Stimulated activated naive CD4-positive, alpha-beta T cell treated with Interleukin-2 at 50 U/mL for 16 hours (primary cell): ENCODE results near the gene CD59.
"Not testable (repeated sequence)": the region's sequence is repeated elsewhere in the genome, so short reads cannot be mapped to it uniquely, and the experiment has no call there.

Experiments
- DNase-seq: peaks from one replicate; lab custom pipeline; 2025; lab: John Stamatoyannopoulos, UW

Gene CD59

DNA sequence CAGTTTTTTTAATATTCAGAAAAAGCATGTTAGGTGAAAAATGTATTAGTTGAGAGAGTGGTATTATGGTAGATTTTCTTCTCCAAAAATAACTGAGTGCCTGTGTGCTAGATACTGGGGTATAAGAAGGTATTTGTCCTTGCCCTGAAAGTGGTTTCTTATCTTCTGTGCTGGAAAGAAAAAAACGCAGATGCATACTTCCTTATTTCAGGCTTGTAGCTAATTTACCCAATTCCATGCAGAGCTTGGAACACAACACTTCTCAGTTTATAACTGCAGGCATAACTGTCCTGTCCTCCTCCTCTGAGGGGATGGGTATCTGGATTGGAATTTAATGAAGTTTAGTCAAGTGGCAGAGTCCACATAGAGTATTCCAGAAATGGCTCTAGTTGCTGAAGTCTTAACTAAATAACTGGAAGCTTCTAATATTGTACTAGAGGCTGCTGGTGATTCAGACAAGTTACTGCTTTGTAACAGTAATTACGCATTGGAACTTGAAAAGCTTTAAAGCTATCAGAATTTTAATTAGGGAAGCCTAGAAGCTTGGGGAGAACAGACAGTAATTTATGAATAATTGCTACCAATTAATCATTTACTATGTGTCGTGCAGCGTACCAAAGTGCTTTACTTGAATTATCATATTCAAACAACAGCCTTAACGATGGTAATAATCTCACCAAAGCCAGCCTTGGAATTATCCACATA, 22.9 kb downstream of the CD59 start:
- no peak for DNase-seq

DNA sequence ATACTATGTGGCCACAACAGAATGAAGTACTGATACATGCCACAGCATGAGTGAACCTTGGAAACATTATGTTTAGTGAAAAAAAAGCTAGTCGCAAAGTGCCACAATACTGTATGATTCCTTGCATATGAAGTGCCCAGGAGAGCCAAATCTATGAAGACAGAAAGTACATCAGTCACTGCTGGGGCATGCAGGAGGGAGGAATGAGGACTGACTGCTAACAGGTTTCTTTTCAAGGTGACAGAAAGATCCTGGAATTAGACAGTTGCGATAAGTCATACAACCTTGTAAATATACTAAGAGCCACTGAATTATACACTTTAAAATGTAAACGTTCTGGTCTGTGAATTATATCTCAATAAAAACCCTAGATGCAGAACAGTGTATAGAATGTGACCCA, 23.8 kb downstream of the CD59 start:
- DNase-seq = no peak

DNA sequence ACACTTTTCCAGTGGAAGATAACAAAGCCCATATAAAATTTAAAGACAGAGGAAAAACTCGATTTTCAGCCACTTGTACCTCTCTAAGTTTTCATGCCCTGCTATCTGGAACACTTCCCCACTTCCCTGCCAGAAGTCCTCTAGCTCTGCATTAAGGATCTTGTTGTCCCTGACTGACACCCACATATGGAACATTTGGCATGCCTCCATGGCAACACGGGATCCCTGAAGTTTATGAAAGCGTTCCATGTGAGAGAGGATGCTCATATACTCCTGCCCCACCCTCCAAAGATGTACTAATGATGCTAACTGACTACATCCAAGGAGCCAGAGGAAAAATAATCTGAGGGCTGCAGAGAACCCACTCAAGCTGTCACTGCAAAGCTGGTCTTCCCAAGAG, 26.8 kb downstream of the CD59 start:
- DNase-seq = no peak

DNA sequence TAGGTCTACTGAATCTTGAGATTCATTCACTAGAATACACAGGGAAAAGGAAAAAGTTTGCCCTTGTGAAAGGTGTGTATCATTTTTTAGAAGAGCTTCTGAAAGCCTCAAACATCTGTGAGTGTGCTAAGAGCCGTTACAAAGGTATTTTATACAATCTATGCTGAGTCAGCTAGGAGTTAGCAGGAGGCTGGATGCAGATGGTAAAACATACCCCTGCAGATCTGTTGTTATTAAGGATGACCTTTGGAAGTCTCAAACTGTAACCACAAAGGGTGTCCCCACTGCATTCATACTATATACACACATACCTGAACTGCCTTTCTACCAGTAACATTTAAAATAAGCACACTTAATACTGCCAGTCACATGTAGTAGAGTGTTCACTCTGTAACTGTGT, 27.2 kb downstream of the CD59 start:
- DNase-seq = no peak

DNA sequence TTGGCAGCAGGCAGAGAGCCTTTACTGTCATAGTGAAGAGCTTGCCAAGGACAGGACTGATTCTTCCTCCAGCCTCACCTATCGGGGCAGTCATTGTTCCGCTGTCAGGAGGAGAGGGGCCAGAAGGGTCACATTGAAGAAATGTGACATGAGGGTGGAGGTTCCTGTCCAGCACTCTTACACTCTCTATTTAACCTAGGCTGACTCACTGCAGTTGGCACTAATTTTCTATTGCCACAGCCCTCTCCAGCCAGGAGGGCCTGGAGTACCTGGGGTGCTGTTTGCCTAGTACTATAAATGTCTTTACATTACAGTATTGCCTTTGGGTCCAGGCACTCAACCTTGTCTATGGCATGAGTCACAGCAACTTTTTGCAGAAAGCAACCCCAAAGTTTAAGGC, 28.4 kb downstream of the CD59 start:
- not testable (repeated sequence) for DNase-seq

DNA sequence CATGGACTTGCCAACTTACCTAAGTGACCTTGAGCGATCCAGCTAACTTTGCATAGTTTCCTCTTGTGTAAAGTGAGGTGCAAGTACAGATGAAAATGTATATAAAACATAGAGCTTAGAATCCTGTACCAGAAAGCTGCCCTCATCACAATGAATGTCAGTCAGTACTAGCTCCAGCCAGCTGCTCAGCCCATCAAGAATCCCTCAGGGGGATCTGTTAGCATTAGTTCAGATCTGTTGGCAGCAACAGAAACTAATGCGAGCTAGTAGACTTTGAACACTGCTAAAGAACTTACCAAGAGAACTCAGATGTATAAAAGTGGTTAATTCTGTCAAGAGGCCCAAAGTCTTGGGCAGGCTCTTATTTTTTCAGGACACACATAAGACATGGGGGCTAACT, 29.3 kb downstream of the CD59 start:
- no peak for DNase-seq

DNA sequence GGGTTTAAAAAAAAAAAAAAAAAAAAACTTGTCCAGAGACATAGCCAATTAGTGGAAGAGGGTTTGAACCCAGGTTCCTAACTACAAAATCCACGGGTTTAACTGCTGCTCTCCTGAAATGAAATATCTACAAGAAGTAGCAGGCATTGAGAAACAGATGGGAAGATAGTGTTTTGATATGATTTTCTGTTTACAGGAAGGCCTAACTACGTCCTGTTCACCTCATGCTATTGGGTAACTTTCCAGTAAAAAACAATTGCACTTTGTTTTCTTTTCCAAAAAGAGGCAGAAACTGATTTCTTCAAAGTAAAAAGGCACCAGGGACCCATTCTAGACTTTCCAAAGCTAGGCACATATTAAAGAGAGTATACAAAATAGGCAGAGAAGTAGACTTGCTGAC, 29.7 kb downstream of the CD59 start:
- no peak for DNase-seq

DNA sequence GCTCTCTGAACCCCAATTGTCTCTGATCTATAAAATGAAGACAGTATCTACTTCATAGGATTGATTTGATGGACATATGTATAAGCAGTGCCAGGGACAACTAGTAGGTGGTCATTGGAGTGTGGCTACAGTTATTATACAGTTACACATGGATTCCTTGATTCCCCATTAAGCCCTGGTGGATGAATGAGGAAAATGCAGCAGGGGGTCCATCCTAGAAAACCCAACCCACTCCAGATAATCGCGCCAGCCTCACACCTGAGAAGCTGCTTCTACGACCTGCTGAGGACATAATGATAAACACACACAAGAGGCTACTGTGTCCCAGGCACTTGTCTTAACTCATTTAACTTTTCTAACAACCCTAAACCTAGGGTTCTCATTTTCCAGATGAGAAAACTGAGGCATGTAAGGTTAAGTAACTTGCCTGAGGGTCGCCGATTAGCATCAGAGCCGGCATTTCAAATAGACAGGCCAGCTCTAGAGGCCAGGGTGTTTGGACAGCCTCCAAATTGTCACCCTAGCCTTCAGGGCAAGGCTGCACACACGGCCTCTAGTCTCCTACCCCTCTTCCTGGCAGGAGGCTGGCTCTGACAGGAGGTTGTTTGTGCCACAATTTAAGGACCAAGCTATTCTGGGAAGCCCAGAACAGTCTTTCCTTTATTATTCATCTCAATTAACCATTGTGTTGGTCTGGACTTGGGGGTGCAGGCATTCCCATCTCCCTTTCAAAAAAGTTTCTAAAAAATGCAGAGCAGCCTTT, 31.8 kb downstream of the CD59 start:
- no peak for DNase-seq

DNA sequence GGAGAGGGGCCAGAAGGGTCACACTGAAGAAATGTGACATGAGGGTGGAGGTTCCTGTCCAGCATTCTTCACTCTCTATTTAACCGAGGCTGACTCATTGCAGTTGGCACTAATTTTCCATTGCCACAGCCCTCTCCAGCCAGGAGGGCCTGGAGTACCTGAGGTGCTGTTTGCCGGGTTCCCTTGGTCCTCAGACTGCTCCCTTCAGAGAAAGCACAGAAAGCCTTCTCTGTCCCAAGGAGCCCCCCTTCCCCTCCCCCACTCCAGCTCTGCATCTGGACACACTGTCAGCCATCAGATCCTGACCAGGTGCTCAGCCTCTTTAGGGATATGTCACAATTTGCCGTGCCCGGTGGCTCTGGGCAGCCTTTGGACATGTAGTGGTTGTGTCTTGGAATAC, 32.4 kb downstream of the CD59 start:
- no peak for DNase-seq

DNA sequence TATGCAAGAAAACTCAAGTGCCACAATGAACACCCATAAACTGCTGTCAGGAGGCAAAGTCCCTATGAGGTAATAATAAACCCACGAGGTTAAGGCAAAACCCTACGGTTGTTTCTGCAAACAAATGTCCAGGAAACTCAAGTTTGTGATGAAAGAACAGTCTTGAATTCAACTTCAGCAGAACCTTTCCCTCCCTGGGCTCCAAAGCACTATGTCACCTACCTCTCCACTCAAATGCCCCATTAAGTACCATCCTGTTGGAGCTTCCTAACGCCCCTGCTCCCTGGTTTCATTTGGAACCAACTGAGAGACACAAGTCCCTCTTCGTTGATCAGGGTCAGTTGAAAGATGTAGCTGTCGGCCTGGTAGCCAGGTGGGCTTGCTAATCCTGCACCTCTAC, 33.0 kb downstream of the CD59 start:
- no peak for DNase-seq

DNA sequence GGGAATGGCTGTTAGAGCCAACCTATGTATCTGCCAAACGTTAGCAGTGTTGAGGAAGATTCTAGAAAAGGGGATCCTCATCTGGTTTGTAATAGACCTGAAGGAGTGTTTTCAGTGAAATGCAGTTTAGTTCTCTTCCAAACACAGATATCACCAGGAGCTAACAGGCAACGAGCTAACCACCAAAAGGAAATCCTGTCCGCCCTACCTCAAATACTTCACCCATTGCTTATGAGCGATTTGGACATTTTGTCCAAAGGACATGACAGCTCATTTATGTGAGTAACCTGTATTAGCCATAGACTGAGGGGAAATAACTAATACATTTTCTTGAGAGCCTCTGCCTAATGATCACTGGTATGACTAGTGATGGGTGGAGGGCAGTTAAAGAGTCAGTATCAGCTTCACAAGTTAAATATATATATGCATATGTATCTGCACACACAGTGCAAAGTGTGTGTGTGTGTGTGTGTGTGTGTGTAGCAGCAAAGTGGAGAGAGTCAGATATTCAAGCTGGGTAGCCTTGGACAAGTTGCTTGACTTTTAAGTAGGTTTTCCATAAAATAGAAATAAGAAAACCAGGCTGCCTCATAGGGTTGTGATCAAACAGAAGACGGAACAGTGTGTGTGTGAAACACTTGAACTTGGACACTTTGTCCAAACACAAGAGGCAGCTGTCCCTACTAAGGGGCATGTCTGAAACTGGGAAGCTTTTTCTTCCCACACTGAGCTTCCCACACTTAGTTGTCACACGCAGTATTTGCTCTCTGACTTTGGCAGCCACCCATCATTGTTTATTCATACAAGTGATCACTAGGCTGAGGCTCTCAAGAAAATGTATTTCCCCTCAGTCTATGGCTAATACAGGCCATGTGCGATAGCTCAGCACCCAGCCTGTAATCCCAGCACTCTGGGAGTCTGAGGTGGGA, 34.7 kb downstream of the CD59 start:
- no peak for DNase-seq

DNA sequence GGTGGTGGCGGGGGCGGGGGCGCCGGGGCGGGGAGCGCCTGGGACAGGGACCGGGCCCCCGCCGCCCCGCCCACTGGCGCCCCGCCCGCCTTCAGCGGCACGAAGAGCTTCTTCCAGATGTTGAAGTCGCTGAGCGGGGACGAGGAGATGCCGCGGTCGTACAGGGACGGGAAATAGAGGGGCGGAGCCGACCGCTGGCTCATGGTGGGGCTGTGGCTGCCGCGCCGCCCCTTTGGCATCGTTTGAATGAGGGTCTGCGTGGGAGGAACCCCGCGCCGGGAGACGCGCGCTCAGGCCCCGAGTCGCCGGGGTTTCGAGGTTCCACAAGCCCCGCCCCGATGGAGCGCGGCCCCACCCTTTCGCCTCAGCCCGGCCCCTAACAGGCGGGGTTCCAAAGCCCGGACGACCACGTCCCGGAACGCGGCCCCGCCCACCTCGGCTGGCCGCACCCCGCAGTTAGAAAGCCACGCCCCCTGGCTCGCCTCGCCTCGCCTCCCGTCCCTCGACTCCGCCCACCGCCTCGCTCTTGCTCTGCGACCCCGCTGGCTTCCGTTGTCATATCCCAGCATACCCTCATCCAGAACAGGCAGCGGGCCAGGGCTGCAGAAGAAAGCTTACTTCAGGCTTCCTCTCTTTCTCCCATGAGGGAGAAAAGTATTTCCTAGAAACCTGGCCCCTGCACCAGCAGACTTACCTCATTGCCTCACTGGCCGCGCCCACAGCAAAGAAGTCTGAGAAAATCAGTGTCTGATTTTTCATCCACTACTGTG, 35.5 kb downstream of the CD59 start, which contains the start of gene C11orf91:
Gene C11orf91, minus strand, starts transcription at position 325 of the 770 bp plus-strand sequence. Its CDS starts 86 bp downstream, at position 239.
- DNase-seq = peak; percentile 90

DNA sequence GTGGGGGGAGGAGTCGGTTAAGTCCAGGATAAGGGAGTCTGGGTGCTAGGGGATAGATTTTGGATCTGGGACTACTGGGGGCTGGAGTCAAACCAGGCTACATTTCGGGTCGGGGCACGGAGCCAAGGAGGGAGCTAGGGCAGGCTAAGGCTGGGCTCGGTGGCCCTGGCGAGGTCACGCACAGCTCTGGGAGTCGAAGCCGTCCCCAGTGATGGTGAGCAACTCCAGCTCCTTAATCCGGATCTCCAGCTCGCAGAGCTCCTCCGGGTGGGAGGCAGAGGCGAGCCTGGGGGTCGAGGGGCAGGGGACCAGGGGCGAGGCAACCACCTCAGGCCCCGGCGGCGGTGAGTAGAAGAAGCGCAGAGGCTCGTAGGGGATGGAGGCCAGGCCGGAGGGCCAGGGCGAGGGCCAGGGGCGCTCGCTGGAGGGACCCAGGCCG, 36.1 kb downstream of the CD59 start:
- DNase-seq = no peak

DNA sequence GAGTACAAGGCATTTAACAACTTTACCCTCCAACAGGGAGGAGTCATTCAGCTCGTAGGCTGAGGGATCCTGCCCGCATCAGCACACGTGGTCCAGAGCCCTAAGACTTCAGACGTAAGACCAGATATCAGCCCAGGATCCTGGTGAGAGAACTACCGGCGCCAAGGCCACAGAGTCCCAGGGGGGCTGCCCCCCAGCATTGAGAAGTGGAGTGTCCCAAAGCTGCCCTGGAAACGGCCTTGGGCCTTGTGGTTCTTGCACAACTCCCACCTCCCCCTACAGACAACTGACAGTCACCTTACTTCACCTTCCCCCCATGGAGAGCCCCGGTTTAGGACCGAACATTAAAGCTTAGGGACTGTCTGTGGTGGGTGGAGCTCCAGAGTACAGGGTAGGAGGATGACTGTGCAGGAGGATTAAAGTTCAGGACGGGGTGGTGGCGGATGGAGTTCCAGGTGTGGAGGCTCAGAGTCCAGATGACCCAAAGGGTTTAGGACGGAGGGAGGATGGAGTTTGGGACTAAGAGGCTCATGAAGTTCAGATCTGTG, 36.6 kb downstream of the CD59 start:
- no peak for DNase-seq

DNA sequence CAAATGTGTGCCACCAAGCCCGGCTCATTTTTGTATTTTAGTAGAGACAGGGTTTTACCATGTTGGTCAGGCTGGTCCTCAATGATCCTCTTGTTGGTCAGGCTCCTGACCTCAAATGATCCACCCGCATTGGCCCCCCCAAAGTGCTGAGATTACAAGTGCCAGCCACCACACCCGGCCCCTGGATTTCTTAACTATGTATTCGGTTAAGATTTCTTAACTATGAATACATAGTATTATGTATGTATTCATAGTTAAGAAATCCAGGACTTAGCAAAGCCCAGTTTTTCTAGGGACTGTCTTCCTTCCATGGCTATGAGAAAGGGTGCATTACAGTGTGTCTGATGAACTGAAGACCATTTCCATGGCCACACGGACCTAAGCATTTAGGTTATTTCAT, 37.3 kb downstream of the CD59 start:
- DNase-seq = no peak

DNA sequence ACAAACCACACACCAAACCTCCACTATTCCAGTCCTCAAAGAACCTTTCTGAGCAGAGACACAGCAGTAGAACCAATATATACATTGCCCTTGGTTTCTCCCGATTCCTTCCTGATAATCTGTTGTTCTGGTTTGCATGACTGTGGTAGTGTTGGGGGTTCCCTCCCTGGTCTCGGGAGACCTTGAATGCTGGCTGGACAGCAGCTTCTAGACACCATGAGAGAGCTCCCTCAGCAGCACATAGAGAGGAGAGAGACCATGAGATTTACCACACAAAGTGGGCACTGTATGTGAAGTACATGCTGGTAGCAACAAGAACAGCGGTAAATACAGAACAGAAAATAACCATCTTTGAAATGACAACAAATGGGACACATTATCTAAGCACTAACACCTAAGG, 38.2 kb downstream of the CD59 start:
- no peak for DNase-seq

DNA sequence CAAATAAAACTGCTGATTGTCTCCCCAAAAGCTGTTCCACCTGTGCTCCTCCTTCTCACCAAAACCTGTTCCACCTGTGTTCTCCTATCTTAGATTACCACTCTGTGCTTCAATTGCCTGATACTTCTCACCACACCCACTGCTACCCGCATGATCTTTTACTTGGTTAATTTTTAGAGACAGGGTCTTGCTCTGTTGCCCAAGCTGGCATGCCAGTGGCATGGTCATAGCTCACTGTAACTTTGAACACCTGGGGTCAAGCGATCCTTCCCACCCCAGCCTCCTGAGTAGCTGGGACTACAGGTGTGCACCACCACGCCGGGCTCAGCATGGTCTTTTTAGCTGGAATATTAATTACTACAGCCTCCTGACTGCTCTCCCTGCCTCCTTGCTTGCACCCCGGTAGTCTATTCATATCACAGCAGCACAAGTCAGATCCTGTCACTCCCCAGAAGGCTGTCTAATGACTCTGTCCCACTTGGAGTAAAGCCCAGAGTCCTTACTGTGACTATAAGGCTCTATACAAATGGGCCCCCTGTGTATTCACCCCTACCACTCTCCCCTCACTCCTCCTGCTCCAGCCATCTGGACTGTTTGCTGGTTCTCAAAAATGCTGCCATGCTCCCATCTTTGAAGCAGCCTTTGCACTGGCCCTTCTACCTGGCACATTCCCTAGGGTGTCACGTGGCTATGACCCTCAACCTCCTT, 39.1 kb downstream of the CD59 start:
- DNase-seq = no peak

DNA sequence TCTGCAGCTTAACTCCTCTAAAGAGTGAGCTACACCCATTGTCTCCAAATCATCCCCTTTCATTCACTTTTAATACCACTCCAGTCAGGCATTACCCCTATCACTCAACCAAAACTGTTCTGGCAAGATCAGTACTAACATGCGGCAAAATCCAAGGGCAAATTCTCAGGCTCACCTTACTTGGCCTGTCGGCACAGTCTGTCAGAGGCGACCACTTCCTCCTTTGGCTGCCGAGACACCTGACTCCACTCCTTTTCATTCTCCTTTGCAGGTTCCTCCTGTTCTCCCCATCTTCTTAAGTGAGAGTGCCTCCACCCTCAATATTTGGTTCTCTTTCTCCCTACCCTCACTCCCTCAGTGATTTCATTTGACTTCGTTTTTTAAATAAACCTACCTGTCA, 39.8 kb downstream of the CD59 start:
- no peak for DNase-seq

DNA sequence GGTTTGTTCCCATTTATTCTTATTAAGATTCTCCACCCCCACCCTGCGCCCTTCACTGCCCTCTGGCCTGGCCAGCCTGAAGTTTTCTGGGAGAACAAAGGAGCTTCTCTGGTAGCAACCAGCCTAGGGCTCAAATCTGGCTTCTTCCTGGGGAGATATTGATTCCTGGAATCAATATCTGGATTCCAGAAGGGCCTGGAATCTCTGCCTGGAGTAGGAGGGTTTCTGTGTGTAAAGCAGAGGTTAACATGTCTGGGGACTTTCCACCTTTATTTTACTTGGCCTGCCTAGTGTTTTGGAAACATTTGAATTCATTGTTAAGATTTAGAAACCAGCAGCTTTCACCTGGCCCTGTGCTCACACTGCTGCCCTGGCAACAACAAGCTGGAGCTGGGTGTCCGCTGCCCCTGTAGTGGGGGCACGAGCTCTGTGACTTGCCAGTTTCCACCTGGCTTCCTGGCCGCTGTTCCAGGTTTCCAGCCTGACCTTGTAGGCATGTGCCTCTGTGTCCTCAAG, 41.1 kb downstream of the CD59 start:
- DNase-seq = no peak

DNA sequence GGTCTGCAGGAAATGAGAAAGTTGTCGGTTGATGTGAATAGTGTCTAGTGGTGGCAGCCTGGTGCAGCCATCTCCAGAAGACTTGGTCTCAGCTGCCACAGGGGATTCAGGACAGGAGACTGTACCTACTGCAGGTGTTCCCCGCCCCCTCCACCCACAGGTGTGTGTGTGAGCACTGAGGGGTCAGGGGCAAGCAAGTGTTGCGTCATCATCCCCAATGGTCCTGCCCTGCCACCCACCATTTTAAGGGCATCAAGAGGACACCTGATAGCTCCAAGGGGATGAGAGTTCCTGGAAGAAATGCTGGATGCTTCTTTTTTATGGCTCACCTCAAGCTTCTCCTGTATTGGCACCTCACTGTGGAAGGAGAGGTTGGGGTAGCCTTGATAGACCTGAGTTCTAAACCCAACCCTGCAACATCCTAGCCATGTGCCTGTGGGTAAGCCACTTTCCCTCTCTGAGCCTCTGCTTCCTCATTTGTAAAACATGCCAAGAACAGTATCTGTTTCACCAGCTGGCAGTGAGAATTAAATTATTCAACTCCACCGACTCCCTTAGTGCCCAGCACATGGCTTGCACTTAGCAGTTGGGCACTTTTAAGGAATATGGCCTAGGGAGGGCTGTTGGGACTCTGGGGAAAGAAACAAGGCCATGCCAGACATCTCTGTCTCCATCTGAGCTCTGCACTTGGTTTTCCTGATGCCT, 41.7 kb downstream of the CD59 start:
- DNase-seq = no peak
